ENCODE results near the gene C17orf58. TPM values are rescaled to one million over a fixed set of nuclear protein-coding genes. Genes with fewer than 3 reads are reported as not detected.
"Not testable (repeated sequence)": the region's sequence is repeated elsewhere in the genome, so short reads cannot be mapped to it uniquely, and the experiment has no call there.

C17orf58 gene
- 10.4 and 13.5 TPM in 2 replicates for total RNA-seq
- polyA plus RNA-seq, result 13.5 and 24.1 TPM in 2 replicates

DNA sequence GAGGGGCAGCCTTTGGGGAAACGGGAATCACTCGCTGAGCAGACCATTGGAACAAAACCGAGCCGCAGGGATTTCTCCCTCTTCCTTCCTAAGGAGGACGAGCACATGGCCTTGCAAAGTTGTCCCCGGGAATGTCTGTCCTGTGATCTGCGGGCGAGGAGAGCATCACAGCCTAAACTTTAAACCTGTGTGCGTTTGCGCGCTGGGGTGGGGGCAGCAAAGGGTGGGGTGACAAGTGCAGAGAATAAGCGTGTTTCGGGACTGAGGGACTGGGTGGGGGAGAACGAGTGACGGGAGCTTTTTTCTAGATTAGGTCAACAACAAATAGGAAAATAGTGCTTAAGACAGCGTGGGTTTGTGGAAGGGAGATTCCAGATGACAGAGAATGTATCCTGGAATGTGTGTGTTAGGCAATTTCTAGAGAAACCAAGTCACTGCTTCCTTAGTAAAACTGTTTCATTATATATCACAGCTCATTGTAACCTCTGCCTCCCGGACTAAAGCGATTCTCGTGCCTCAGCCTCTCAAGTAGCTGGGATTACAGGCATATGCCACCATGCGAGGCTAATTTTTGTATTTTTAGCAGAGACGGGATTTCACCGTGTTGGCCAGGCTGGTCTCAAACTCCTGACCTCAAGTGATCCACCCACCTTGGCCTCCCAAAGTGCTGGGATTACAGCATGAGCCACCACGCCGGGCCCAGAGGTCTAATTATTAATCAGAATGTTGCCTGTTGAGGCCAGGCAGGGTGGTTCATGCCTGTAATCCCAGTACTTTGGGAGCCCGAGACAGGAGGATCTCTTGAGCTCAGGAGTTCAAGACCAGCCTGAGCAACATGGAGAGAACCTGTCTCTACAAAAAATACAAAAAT is at the start of gene C17orf58:
C17orf58 (minus strand) TSS at position 169 of the 871 bp plus-strand sequence. CDS start 271 bp downstream, outside the sequence.
- peak in 1 of 2 donors; percentile 67 for DNase-seq (ENCODE audit: low read depth in 1 of 2, low spot score in 1 of 2)
- H3K4me3 ChIP-seq, result peak within 1 kb of the TSS; percentile 35
- not testable (repeated sequence) for H3K27ac ChIP-seq; H3K9me3 ChIP-seq (ENCODE audit: low read depth); H3K4me1 ChIP-seq (ENCODE audit: low read depth); H3K27me3 ChIP-seq; H3K36me3 ChIP-seq

GRCh38 chr17:68036304-68037147 is 40.3 kb upstream of the C17orf58 start:
- no peaks in the 10 kb centered on the region for H3K9me3 ChIP-seq (ENCODE audit: low read depth)
- peaks cover 25% of the 10 kb centered on the region for H3K36me3 ChIP-seq
- peaks cover 8% of the 10 kb centered on the region for H3K4me1 ChIP-seq (ENCODE audit: low read depth)
- H3K27me3 ChIP-seq, result no peaks in the 10 kb centered on the region
- no peak for TF ChIP-seq CTCF (IDR thresholded peaks at IDR 0.05; ENCODE audit: low read depth, low read length)
- peak in 1 of 2 donors; percentile 43 for DNase-seq (ENCODE audit: low read depth in 1 of 2, low spot score in 1 of 2)
- H3K4me3 ChIP-seq, result peak overlapping the region; percentile 85
- peak overlapping the region; percentile 95 for H3K27ac ChIP-seq

DNA sequence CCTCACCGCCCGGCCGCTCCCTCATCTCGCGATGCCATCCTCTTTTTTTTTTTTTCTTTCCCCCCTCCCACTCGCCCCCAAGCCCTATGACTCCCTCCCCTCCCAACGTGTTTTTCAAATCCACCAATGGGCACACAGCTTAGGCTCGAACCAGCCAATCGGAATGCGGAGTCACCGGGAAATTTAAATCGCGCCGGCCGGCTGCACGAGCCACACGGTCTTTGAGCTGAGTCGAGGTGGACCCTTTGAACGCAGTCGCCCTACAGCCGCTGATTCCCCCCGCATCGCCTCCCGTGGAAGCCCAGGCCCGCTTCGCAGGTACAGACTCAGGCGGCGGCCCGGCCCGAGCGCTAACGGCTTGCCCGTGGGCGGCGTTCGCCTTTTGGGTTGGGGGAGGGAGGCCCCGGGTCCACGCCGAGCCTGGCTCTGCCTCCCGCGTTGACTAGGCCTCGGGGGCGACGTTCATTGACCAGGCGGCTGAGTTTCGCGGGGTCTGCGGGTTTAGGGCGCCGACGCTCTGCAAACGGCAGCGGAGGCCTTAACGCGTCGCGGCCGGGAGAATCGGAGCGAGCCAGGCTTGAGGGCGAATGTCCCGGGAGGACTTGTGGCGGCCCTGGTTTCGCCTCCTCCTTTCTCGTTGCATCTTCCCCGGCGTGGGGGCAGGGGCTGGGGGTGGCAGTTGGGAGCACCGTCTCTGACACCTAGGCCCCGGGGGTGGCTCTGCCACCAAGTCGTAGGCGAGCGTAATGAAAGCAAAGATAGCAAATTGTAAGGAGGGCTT is 39.4 kb upstream of the C17orf58 start, which contains the start of gene KPNA2:
KPNA2 (plus strand) TSS at position 213 of the 781 bp plus-strand sequence. CDS start 1,398 bp downstream, outside the sequence.
- peaks cover 16% of the 10 kb centered on the region for H3K36me3 ChIP-seq
- peak within 1 kb of the TSS; percentile 95 for H3K27ac ChIP-seq
- TF ChIP-seq CTCF (IDR thresholded peaks at IDR 0.05; ENCODE audit: low read depth, low read length), result no peak
- DNase-seq (ENCODE audit: low read depth in 1 of 2, low spot score in 1 of 2), result peak; percentile 98 to 99
- H3K27me3 ChIP-seq, result no peaks in the 10 kb centered on the region
- H3K9me3 ChIP-seq (ENCODE audit: low read depth), result no peaks in the 10 kb centered on the region
- peaks cover 8% of the 10 kb centered on the region for H3K4me1 ChIP-seq (ENCODE audit: low read depth)
- H3K4me3 ChIP-seq, result peak within 1 kb of the TSS; percentile 85

GRCh38 chr17:68035131-68035522 is 38.9 kb upstream of the C17orf58 start:
- Histone ChIP-seq H3K36me3 (peaks cover 12% of the 10 kb centered on the region), H3K4me3 (peak overlapping the region; percentile 21), H3K27me3 (no peaks in the 10 kb centered on the region), H3K9me3 (ENCODE audit: low read depth) (no peaks in the 10 kb centered on the region), H3K27ac (peak overlapping the region; percentile 86), H3K4me1 (ENCODE audit: low read depth) (peaks cover 8% of the 10 kb centered on the region)
- no peak for TF ChIP-seq CTCF (IDR thresholded peaks at IDR 0.05; ENCODE audit: low read depth, low read length)
- peak in 1 of 2 donors; percentile 97 for DNase-seq (ENCODE audit: low read depth in 1 of 2, low spot score in 1 of 2)

GRCh38 chr17:68034452-68034776 is 38.1 kb upstream of the C17orf58 start:
- Histone ChIP-seq H3K27me3 (no peaks in the 10 kb centered on the region), H3K9me3 (ENCODE audit: low read depth) (no peaks in the 10 kb centered on the region), H3K36me3 (peaks cover 9% of the 10 kb centered on the region), H3K27ac (peak overlapping the region; percentile 86), H3K4me3 (peak overlapping the region; percentile 21), H3K4me1 (ENCODE audit: low read depth) (peaks cover 11% of the 10 kb centered on the region)
- no peak for TF ChIP-seq CTCF (IDR thresholded peaks at IDR 0.05; ENCODE audit: low read depth, low read length)
- DNase-seq (ENCODE audit: low read depth in 1 of 2, low spot score in 1 of 2), result no peak
